Keratinocyte (primary cell): ENCODE measurements around the gene KIAA1958. TPM values are rescaled to one million over a fixed set of nuclear protein-coding genes. Genes with fewer than 3 reads are reported as not detected.

Experiments used
- DNase-seq: peaks from one replicate; pipeline ENCODE4 v3.0.0-alpha.2; 2011; ENCODE audit warnings: low read depth, missing footprints, low spot score
- FAIRE-seq: peaks from 2 replicates; lab custom pipeline; 2011; peaks lifted over from hg19 to GRCh38; lab: Jason Lieb, UNC
- H2AFZ ChIP-seq: 2 replicates; pipeline ENCODE4 v1.6.0; 2012; ENCODE audit warnings: low read length, control low read depth, inconsistent platforms; ENCODE audit not compliant: control insufficient read depth
- H3K27ac ChIP-seq: 2 replicates; pipeline ENCODE4 v1.5.1; 2011; ENCODE audit warnings: low read length; ENCODE audit not compliant: control insufficient read depth, insufficient read depth
- H3K27me3 ChIP-seq: 3 replicates; pipeline ENCODE4 v1.6.0; 2011; ENCODE audit warnings: low read length; ENCODE audit not compliant: control insufficient read depth, insufficient read depth; ENCODE audit errors: extremely low read depth
- H3K36me3 ChIP-seq, 2 experiments: 2 replicates in 1 of 2; 3 replicates in 1 of 2; pipeline ENCODE4 v1.5.1; 2011; ENCODE audit warnings: low read length in 2 of 2, mild to moderate bottlenecking in 1 of 2; ENCODE audit not compliant: control insufficient read depth in 2 of 2, insufficient read depth in 2 of 2; ENCODE audit errors: extremely low read depth in 1 of 2
- H3K4me1 ChIP-seq: 3 replicates; pipeline ENCODE4 v1.5.1; 2011; ENCODE audit warnings: low read length; ENCODE audit not compliant: control insufficient read depth, insufficient read depth; ENCODE audit errors: extremely low read depth
- H3K4me2 ChIP-seq: 3 replicates; pipeline ENCODE4 v1.6.0; 2011; ENCODE audit warnings: low read depth, low read length; ENCODE audit not compliant: control insufficient read depth, insufficient read depth; ENCODE audit errors: extremely low read depth
- H3K4me3 ChIP-seq, 3 experiments: fragments of 200-600 bp in 1 of 3; sonication (generic) in 1 of 3; 2 replicates in 2 of 3; 3 replicates in 1 of 3; pipeline ENCODE4 v1.5.1; 2011 to 2016; ENCODE audit warnings: low read length in 3 of 3, mild to moderate bottlenecking in 3 of 3, control low read depth in 2 of 3, inconsistent platforms in 1 of 3, low read depth in 1 of 3, mixed read lengths in 1 of 3, mixed run types in 1 of 3, moderate library complexity in 1 of 3; ENCODE audit not compliant: control insufficient read depth in 2 of 3, insufficient read depth in 2 of 3; ENCODE audit errors: extremely low read depth in 1 of 3
- H3K79me2 ChIP-seq: 2 replicates; pipeline ENCODE4 v1.6.0; 2012; ENCODE audit warnings: low read length; ENCODE audit not compliant: control insufficient read depth, insufficient read depth
- H3K9ac ChIP-seq: 3 replicates; pipeline ENCODE4 v1.6.0; 2011; ENCODE audit warnings: low read length; ENCODE audit not compliant: control insufficient read depth, insufficient read depth; ENCODE audit errors: extremely low read depth
- H3K9me1 ChIP-seq: 3 replicates; pipeline ENCODE4 v1.6.0; 2011; ENCODE audit warnings: low read length; ENCODE audit not compliant: control insufficient read depth, insufficient read depth; ENCODE audit errors: extremely low read depth
- H3K9me3 ChIP-seq: 2 replicates; pipeline ENCODE4 v1.5.1; 2012; ENCODE audit warnings: low read depth, low read length; ENCODE audit not compliant: control insufficient read depth
- H4K20me1 ChIP-seq: 3 replicates; pipeline ENCODE4 v1.6.0; 2011; ENCODE audit warnings: low read length; ENCODE audit not compliant: control insufficient read depth, insufficient read depth; ENCODE audit errors: extremely low read depth
- CTCF ChIP-seq, 3 experiments: IDR thresholded peaks in 1 of 3; conservative IDR thresholded peaks in 1 of 3; optimal IDR thresholded peaks in 1 of 3; 2 replicates in 2 of 3; 3 replicates in 1 of 3; pipeline versions ENCODE3 to v1.5.1; 2011; ENCODE audit warnings: low read length in 3 of 3, mild to moderate bottlenecking in 3 of 3, moderate library complexity in 2 of 3, control low read depth in 1 of 3, inconsistent platforms in 1 of 3; ENCODE audit not compliant: insufficient read depth in 2 of 3; ENCODE audit errors: extremely low read depth in 1 of 3
- EZH2 ChIP-seq: IDR thresholded peaks from one replicate; pipeline ENCODE4 v1.6.1; 2012; ENCODE audit warnings: inconsistent platforms, mild to moderate bottlenecking, low read length, moderate library complexity
- dilution Hi-C: fragments of 300-500 bp; cut with MboI; formaldehyde crosslinking; loops from one replicate; pipeline ENCODE4 v1.7.0; 2020; ENCODE audit warnings: low sequenced_read_pairs; ENCODE audit not compliant: extremely low pct_ligation_motif_present
- polyA plus RNA-seq, 5 experiments: library from polyadenylated mRNA; depleted of rRNA in 3 of 5; stranded (reverse) in 3 of 5; stranded (forward) in 1 of 5; unstranded in 1 of 5; fragments of >200 nt; gene quantifications; 1 replicate in 1 of 5; 2 replicates in 3 of 5; 3 replicates in 1 of 5; pipeline versions ENCODE4 v1.2.1 to v1.2.3, GENCODE V29; 2011 to 2012; ENCODE audit warnings: missing spikeins in 2 of 5, low read depth in 1 of 5, low replicate concordance in 1 of 5

KIAA1958 gene
- polyA plus RNA-seq, 1 donor (not counting 4 experiments of a cell fraction or from before 2014, with no cell fraction given), result 0.84 TPM

GRCh38 chr9:112615584-112616266 is 129.1 kb downstream of the KIAA1958 start:
- no peaks in the 10 kb centered on the region for H3K79me2 ChIP-seq
- no peak overlapping the region for H2AFZ ChIP-seq
- no peaks in the 10 kb centered on the region for H3K4me1 ChIP-seq
- no peak overlapping the region for H3K4me2 ChIP-seq
- dilution Hi-C loops, result no loop called here
- no peak overlapping the region for H3K27ac ChIP-seq
- DNase-seq, result no peak
- H3K9me1 ChIP-seq, result no peaks in the 10 kb centered on the region
- no peaks in the 10 kb centered on the region for H3K9me3 ChIP-seq
- no peak for FAIRE-seq
- H3K4me3 ChIP-seq, result no peak overlapping the region
- H3K9ac ChIP-seq, result no peak overlapping the region
- no peaks in the 10 kb centered on the region for H3K27me3 ChIP-seq
- H4K20me1 ChIP-seq, result no peaks in the 10 kb centered on the region
- TF ChIP-seq EZH2, result no peak
- no peaks in the 10 kb centered on the region for H3K36me3 ChIP-seq

- Histone ChIP-seq H3K27me3 (no peaks in the 10 kb centered on the region), H3K4me2 (no peak overlapping the region), H3K9ac (no peak overlapping the region), H4K20me1 (no peaks in the 10 kb centered on the region), H3K27ac (no peak overlapping the region), H3K4me3 (no peak overlapping the region), H3K4me1 (no peaks in the 10 kb centered on the region), H2AFZ (no peak overlapping the region), H3K9me3 (no peaks in the 10 kb centered on the region), H3K9me1 (no peaks in the 10 kb centered on the region), H3K36me3 (no peaks in the 10 kb centered on the region), H3K79me2 (no peaks in the 10 kb centered on the region)
- no peak for FAIRE-seq
- dilution Hi-C loops, result no loop called here
- no peak for DNase-seq
- TF ChIP-seq EZH2 (no peak), CTCF (optimal IDR thresholded peaks at IDR 0.05 in 1 of 3, IDR thresholded peaks at IDR 0.05 in 1 of 3, conservative IDR thresholded peaks at IDR 0.05 in 1 of 3; ENCODE audit: extremely low read depth in 1 of 3, insufficient read depth in 2 of 3, low read length in 3 of 3) (no peak)
These were observed 130.7 kb downstream of the KIAA1958 start for GRCh38 chr9:112617371-112617770.
